Stimulated activated effector memory CD8-positive, alpha-beta T cell treated with anti-CD3 and anti-CD28 coated beads, Interleukin-12 subunit alpha, Interleukin-12 subunit beta, amount 100 ng/mL, for 72 hours (primary cell): ENCODE measurements around the gene GREM2.

Source experiments
- ATAC-seq: fragments of 150-1000 bp; cut with Tn5 transposase; 2 replicates; pipeline ENCODE4 v1.10.0; 2021
- DNase-seq, 2 donors: peaks; one replicate each; pipeline ENCODE4 v3.0.0; 2021 to 2022; ENCODE audit warnings: low spot score in 2 of 2
- H3K27ac Mint-ChIP-seq: one replicate; pipeline ENCODE4 v1.8.0; 2022; ENCODE audit warnings: mild to moderate bottlenecking, mixed read lengths
- H3K36me3 Mint-ChIP-seq: one replicate; pipeline ENCODE4 v1.8.0; 2022; ENCODE audit warnings: mild to moderate bottlenecking, mixed read lengths
- H3K4me1 Mint-ChIP-seq: one replicate; pipeline ENCODE4 v1.8.0; 2022; ENCODE audit warnings: mixed read lengths
- H3K4me3 Mint-ChIP-seq: one replicate; pipeline ENCODE4 v1.8.0; 2022; ENCODE audit warnings: mild to moderate bottlenecking, mixed read lengths
- H3K9me3 Mint-ChIP-seq: one replicate; pipeline ENCODE4 v1.8.0; 2022; ENCODE audit warnings: mixed read lengths

The GREM2 gene

DNA sequence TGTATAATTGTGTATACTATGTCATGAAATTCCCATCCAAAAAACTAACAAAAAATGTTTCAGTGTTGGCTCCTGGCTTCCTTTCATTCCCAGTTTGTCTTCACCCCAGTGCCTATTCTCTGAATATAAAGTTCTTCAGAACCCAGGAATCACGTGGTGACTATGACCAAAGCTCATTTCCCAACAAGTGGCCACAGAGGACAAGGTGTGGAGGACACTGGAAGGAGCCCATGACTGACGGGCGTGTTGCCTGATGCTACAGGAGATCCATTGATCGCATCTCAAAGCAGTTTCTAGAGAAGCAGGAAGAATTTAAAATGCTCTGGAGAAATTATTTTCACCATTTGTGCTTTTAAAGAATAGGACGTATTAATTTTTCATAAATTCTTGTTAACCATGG, 7.4 kb upstream of the GREM2 start:
- DNase-seq (no peak), ATAC-seq (no peak)
- H3K36me3 Mint-ChIP-seq: no peaks in the 10 kb centered on the region
- no peaks in the 10 kb centered on the region for H3K9me3 Mint-ChIP-seq
- H3K27ac Mint-ChIP-seq: peak overlapping the region; percentile 65
- H3K4me3 Mint-ChIP-seq: no peak overlapping the region
- H3K4me1 Mint-ChIP-seq: peaks cover 9% of the 10 kb centered on the region

DNA sequence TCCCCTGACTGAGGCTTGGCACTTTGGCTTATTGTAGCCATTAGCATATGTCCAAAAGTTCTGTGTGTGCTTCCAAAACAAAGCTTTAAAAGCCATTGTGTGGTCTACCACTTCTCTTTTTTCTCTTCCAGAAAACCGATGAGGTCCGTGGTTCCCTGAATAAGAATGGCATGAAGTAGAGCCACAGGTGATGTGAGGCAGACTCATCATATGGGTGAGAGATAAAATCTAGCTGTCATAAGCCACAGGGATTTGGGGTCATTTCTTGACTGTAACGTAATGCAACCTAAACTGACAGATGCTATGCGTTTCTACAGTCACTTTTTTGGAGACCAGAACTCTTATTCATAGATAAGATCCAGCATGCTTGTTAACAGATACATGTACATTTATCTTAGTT, 7.0 kb upstream of the GREM2 start:
- H3K36me3 Mint-ChIP-seq: no peaks in the 10 kb centered on the region
- no peaks in the 10 kb centered on the region for H3K9me3 Mint-ChIP-seq
- H3K4me1 Mint-ChIP-seq: peaks cover 12% of the 10 kb centered on the region
- ATAC-seq (peak; percentile 98), DNase-seq (no peak)
- no peak overlapping the region for H3K4me3 Mint-ChIP-seq
- H3K27ac Mint-ChIP-seq: peak overlapping the region; percentile 65

DNA sequence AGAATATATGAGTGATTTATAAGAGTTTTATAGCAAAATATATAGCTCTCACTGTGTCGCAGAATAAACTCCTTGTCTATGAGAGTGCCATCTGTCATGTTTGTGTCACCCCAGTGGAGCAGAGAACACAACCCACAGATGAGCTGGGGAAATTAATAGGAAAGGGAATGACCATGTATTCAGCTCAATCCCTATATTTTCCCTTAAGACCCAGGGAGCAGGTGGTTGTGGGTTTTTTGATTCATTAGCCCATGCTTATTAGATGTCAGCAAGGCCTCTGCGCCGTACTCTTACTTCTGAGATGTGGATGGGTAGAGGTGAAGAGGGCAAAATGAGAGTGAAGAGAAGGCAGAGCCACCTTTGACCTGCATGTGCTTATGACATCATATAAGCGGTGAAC, 4.1 kb upstream of the GREM2 start:
- DNase-seq (no peak), ATAC-seq (no peak)
- Mint-ChIP-seq H3K27ac (no peak overlapping the region), H3K4me3 (no peak overlapping the region), H3K4me1 (peaks cover 41% of the 10 kb centered on the region), H3K36me3 (no peaks in the 10 kb centered on the region), H3K9me3 (no peaks in the 10 kb centered on the region)

DNA sequence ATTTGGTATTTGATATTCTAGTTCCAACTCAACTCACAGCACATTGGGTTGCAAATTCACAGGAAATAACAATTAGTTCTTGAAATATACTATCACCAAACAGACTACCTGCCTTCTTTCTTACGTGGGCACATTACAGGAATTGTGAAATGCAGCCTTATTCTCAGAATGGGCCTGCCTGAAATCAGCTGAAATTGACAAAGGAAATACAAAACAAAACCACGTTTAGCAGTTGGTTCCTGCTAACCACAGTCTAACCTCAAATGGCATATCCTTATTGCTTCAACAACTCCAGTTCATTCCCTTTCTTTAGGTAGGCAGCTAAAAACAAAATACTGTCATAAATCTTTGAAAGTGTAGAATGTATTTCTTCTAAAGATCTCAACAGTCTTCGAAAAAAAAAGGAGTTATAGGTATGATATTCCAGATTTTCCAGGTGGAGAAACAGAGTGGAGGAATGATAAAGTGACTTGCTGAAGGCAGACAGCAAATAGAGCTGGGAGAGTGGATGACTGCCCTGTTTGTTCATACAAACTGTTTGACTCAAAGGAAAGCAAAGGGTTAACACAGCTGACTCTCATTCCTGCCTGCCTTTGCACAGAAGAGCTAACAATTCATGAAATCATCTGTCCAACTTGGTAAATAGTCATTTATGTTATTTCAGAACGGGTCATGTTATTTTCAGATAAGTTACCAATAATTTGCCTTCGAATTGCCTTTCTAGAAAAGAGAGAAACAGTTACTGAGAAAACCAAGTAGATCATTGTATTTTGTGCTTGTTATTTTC, 1.6 kb upstream of the GREM2 start:
- Mint-ChIP-seq H3K9me3 (no peaks in the 10 kb centered on the region), H3K4me1 (peaks cover 32% of the 10 kb centered on the region), H3K4me3 (peak overlapping the region; percentile 92), H3K36me3 (no peaks in the 10 kb centered on the region), H3K27ac (peak overlapping the region; percentile 53)
- DNase-seq: no peak
- ATAC-seq: peak; percentile 58

DNA sequence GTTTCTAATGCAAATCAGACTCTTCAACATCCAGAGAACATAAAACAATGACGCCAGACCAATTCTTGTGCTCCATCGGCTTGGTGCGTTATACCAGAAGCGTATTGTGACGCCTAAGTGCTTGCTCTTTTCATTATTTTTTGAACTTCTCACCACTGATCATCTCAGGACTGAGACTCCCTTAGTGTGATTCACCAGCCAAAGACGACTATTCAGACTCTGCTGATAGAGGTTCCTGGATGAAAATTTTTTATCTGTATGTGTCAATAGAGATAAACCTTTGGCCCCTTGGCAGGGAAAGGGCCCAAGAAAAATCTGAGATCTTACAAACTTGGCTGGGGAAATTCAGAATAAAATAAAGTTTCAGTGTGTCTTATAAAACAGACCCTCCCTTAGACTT, 856 bp upstream of the GREM2 start:
- DNase-seq (no peak), ATAC-seq (peak; percentile 57)
- H3K27ac Mint-ChIP-seq: peak overlapping the region; percentile 53
- H3K36me3 Mint-ChIP-seq: no peaks in the 10 kb centered on the region
- H3K4me1 Mint-ChIP-seq: peaks cover 32% of the 10 kb centered on the region
- no peaks in the 10 kb centered on the region for H3K9me3 Mint-ChIP-seq
- H3K4me3 Mint-ChIP-seq: peak overlapping the region; percentile 92

DNA sequence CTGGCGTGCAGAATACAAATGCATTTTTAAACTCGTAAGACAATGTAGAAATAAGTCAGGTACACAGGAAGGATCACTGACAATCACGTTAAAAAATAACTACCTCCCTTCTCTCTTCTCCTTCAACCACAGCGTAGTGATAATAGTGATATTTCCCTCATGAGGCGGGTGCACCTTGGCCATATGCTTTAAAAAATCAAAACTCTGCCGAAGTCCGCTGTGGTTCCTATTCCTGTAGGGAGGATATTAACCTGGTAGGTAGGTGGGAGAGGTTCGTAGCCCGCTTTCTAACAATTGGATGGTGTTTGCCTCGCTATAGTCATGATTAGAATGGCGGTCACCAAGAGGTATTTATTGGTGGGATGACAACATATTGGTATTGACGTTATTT, 732 bp downstream of the GREM2 start:
- Mint-ChIP-seq H3K36me3 (no peaks in the 10 kb centered on the region), H3K27ac (peak overlapping the region; percentile 95), H3K4me3 (peak overlapping the region; percentile 92), H3K4me1 (peaks cover 32% of the 10 kb centered on the region), H3K9me3 (no peaks in the 10 kb centered on the region)
- DNase-seq (no peak), ATAC-seq (no peak)

DNA sequence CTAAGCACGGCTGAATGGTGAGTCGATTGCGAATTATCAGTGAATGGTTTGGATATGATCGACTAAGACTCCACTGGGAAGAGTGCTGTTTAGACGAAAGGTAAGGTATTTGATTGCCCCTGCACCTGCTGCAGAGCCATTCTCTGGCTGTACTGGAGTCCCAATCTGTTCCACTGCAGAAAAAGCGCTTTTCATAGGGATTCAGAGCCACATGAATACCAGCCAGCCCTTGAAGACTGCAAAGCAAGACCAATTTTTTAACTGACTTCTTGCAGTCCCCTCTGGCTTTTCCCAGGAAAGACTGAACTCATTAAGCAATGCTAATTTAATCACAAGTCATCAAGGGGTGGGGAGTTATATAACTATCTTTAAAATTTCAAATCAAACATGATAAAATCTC, 1.3 kb downstream of the GREM2 start:
- H3K4me1 Mint-ChIP-seq: peaks cover 32% of the 10 kb centered on the region
- no peaks in the 10 kb centered on the region for H3K9me3 Mint-ChIP-seq
- ATAC-seq: no peak
- no peak overlapping the region for H3K27ac Mint-ChIP-seq
- no peaks in the 10 kb centered on the region for H3K36me3 Mint-ChIP-seq
- peak overlapping the region; percentile 92 for H3K4me3 Mint-ChIP-seq
- DNase-seq: no peak

DNA sequence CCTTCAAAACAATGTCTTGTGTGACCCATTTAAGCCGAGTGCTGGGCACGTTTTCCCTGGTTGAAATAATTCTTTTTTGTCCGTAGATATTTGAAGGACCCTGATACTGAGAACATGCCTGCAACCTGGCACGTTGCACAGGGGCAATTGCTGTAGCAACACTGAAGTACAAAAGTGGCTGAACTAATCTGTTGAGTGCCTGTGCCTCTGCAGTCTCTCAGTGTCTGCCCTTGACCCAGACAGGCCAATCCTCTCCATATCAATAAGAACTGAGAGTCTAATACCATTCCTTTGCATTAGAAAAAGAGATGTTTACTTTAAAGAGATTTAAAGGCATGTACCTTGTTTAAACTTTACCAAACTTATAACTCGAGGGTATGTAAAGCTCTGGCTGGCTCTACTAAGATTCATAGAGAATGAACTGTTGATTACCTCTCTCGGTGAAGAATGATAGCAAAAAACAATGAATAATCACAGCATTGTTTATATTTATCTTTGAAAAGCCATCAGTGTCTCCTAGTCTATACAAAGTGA, 2.4 kb downstream of the GREM2 start:
- Mint-ChIP-seq H3K9me3 (no peaks in the 10 kb centered on the region), H3K4me3 (no peak overlapping the region), H3K27ac (no peak overlapping the region), H3K36me3 (no peaks in the 10 kb centered on the region), H3K4me1 (peaks cover 32% of the 10 kb centered on the region)
- DNase-seq: no peak
- ATAC-seq: no peak

DNA sequence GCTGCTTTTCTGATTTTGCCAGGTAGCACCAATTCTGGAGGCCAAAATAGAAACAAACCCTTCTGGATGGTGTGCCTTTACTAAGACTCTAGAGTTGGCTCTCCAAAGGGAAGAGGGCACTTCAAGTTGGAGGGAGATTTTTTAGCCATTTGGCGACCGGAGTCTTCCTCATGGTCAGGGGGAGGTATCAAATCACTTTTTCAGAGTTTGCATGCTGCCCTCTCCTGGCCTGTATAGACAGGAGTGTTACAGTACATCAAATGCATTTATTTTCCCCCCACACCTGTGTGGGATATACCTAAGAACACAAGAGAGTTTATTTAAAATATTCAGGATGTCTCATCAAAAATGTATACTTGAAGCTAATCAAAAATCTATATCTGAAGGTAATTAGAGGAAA, 3.2 kb downstream of the GREM2 start:
- DNase-seq: no peak

DNA sequence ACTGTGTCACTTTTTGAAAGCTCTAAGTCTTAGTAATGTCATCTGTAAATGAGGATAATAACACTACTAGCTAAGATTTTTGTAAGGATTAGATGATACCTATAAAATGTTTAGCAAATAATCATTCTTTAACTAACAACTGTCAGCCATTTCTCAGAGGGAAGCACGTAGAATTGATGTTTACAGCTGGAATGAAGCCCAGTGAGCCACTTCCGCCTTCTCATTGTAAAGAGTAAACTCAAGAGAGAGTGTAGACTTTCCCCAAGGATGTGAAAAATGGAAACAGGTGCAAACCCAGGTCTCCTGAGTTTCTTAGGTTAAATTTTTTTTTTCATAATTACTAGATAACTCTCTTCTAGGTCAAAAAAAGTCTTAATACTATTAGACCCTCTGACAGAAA, 4.9 kb downstream of the GREM2 start:
- Mint-ChIP-seq H3K9me3 (peaks cover 3% of the 10 kb centered on the region), H3K4me3 (no peak overlapping the region), H3K27ac (no peak overlapping the region), H3K36me3 (no peaks in the 10 kb centered on the region), H3K4me1 (peaks cover 9% of the 10 kb centered on the region)
- DNase-seq (no peak), ATAC-seq (no peak)

More for the DNA sequence above, 3.2 kb downstream of the GREM2 start:
- H3K4me3 Mint-ChIP-seq: no peak overlapping the region
- no peaks in the 10 kb centered on the region for H3K36me3 Mint-ChIP-seq
- H3K4me1 Mint-ChIP-seq: peaks cover 26% of the 10 kb centered on the region
- no peaks in the 10 kb centered on the region for H3K9me3 Mint-ChIP-seq
- ATAC-seq: no peak
- no peak overlapping the region for H3K27ac Mint-ChIP-seq

DNA sequence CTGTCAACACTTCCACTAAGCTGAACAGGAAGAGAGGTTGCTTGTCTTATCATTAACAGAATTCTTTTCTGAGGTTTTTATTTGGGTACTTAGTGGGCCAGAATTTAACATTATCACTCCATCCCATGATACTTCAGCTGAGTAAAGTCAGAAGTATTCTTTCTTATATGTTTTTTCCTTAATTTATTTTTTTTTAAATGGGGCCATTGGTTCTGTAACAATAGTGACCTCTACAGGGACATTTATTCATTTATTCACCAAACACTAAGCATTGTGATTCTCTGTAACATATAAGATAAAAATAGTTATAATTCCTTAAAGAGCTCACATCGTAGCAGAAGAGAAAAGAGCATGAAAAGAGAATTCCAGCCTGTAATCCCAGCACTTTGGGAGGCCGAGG, 9.8 kb downstream of the GREM2 start:
- DNase-seq (no peak), ATAC-seq (no peak)
- no peaks in the 10 kb centered on the region for H3K4me1 Mint-ChIP-seq
- no peak overlapping the region for H3K27ac Mint-ChIP-seq
- no peaks in the 10 kb centered on the region for H3K36me3 Mint-ChIP-seq
- no peak overlapping the region for H3K4me3 Mint-ChIP-seq
- H3K9me3 Mint-ChIP-seq: peaks cover 3% of the 10 kb centered on the region

DNA sequence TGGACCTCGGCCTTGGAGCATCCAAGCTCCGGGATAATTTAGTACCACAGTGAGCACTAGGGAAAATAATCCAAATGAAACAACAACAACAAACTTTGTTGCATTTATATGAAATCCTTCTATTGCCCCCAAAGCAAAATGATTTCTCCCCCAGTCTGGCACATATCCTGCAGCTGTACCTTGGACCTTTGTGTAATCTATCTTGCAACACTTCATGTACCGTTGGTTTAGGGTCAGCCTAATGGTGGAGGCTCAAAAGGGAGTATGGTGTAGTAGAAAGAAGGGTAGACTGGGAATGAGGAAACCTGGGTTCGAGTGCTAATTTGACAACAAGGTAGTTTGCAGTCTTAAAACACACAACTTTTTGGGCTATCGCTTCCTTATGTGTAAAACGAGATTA, 12.1 kb downstream of the GREM2 start:
- no peak overlapping the region for H3K27ac Mint-ChIP-seq
- no peak for DNase-seq
- no peak overlapping the region for H3K4me3 Mint-ChIP-seq
- H3K9me3 Mint-ChIP-seq: peaks cover 3% of the 10 kb centered on the region
- no peak for ATAC-seq
- no peaks in the 10 kb centered on the region for H3K36me3 Mint-ChIP-seq
- H3K4me1 Mint-ChIP-seq: no peaks in the 10 kb centered on the region

DNA sequence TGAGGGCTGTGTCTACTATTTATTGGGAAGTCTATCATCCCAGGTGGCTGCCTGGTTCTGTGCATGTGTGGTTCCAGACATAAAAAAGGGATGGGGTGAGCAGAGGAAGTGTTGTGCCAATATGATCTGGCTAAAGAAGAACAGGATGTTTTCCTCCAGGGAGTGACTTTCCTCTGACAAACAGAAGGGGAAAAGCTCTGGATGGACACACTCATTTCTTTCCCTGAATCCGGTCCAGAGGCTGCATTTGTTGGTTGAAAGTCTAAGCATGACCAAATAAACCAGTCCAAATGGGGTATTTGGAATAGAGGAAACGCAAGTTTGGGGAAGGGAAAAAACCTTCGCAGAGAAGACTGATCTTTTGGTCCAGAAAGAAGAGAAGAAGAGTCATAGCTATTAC, 12.7 kb downstream of the GREM2 start:
- Mint-ChIP-seq H3K9me3 (peaks cover 3% of the 10 kb centered on the region), H3K4me3 (no peak overlapping the region), H3K4me1 (no peaks in the 10 kb centered on the region), H3K27ac (no peak overlapping the region), H3K36me3 (no peaks in the 10 kb centered on the region)
- DNase-seq: no peak
- ATAC-seq: no peak

DNA sequence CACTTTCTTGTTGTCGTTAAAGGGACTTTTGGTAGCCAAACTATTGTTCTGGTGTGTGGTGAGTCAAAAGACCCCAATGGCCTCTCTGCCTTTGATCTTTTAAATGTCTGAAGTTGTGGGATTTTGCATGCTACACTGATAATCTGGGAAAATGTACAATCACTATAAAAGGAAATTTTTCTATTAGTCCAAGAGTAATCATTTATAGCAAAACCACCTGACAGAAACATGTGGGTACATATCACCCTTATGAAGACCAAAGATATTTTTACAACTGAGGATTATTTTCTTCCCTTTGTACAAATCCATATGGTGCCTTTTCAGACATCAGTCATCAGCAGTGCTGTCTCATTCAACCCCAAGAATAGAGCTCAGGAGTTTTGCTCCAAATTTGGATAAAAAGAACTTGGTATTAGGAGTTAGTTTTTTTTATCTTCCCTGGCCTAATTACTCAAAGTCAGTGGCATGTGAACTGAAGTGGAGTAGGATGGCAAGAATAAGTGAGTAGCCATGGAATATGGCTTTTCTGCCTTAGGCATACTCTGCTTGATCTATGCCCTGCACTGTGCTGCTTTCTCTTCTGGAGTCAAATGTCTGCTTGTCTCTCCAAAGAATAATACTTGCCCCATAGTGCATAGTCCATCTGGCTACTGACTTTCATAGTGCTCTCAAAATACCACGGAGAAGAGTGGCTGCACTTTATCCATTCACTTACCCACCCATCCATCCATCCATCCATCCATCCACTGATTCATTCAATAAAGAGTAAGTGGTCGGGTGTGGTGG, 13.5 kb downstream of the GREM2 start:
- H3K4me3 Mint-ChIP-seq: no peak overlapping the region
- no peak overlapping the region for H3K27ac Mint-ChIP-seq
- H3K4me1 Mint-ChIP-seq: no peaks in the 10 kb centered on the region

DNA sequence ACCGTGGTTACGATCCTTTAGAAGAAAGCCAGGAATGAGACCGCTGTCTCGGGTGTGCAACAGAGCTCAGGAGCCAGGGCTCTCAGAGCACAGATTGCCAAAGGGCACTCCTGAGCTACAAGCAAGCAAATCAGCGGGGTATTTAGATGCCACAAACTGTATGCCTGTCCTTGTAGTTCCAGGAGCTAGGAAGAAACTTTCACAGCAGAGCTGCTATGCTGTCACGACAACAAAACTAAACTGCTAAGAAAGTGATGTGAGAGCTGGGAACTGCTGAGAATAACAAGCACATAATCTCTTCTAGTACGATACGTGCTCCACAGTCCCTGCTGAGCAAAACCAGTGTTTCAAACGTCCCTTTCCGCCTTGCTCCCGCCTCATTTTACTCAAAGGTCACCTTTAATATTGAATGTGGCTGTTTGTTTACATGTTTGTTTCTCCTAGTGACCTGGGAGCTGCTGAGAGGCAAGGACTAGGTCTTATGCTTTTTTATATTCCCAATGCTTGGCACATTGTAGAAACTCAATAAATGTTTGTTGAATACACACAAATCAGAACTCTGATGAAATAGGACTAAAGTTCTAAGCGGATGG, 14.7 kb downstream of the GREM2 start:
- no peaks in the 10 kb centered on the region for H3K9me3 Mint-ChIP-seq
- no peak overlapping the region for H3K4me3 Mint-ChIP-seq
- DNase-seq (no peak), ATAC-seq (no peak)
- no peaks in the 10 kb centered on the region for H3K4me1 Mint-ChIP-seq
- H3K27ac Mint-ChIP-seq: no peak overlapping the region
- H3K36me3 Mint-ChIP-seq: no peaks in the 10 kb centered on the region

More for the DNA sequence above, 13.5 kb downstream of the GREM2 start:
- DNase-seq (no peak), ATAC-seq (no peak)
- H3K36me3 Mint-ChIP-seq: no peaks in the 10 kb centered on the region
- H3K9me3 Mint-ChIP-seq: peaks cover 1% of the 10 kb centered on the region
